GM18526 (cell line): ENCODE measurements around the gene MTCH2.
A peak's percentile ranks its signal among the peaks of the same experiment; 100 is the strongest.

ENCODE experiments used
- POLR2A ChIP-seq: IDR thresholded peaks from 3 replicates; pipeline ENCODE4 v1.6.1; 2011; ENCODE audit not compliant: insufficient read length; ENCODE audit errors: extremely low read depth

MTCH2 gene

DNA sequence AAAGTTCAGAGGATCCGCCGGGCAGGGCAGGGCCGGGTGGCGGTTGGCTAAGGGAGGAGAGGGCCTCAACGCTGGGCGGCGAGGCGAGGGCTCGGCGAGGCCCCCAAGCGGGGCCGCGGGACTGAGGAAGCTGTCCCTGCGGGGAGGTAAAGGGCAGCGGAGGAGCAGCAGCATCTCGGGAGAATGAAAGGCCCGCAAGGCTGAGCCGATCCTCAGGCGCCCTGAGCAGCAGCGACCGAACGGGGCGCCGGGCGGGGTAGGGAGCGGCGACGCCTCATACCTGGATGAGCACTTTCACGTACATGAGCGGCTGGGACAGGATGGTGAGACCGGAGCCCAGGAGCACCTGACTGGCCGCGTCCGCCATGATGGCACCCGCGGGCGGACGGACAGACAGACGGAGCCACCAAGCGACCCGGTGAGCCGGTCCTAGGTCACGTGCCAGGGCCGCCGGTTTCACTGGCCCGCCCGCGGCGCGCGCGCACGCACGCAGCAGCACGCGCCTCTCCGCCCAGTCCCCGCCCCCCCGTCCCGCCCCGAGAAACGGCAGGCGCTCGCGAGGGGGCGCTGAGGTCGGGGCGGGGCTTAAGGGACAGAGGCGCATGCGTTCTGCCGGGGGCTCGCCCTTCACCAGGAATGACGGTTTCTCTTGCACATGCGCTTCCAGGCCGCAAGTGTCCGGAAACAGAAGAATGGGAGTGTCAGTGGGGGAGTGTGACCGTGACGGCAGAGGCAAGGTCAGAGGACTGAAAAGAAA is at the start of gene MTCH2:
MTCH2 (minus strand) TSS at position 461 of the 757 bp plus-strand sequence; CDS start at position 367, 94 bp downstream.
- TF ChIP-seq POLR2A = peak; percentile 95

DNA sequence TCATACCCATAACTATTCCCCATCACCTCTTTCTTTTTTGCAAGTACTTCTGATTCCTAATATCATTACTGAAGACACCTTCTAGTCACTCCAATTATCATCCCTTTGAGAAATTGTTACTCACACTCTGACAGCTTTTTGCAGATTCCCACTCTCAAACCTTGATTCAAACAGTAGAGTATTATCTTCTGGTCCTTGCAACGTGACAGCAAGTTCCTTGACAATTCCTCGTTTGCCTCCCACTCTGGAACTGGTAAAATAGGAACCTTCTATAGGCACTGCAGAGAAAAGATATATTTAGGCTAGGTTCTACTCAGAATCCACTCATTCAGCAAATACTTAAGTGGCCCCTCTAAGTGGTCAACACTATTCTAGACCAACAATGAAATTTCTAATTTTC is 49.6 kb upstream of the MTCH2 start:
- no peak for TF ChIP-seq POLR2A

DNA sequence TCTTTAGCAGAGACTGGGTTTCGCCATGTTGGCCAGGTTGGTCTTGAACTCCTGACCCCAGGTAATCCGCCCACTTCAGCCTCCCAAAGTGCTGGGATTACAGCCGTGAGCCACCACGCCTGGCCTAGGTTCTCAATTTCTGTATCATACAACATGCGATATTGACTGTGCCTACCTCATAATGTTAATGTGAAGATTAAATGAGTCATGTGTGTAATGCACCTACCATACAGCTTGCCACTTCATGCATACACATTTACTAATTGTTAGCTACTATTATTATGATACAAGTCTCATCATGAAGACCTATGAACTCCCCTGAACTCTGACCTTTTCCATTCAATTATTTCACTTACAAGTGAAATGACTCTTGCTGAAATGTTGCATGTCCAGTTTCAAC is 47.1 kb upstream of the MTCH2 start:
- TF ChIP-seq POLR2A = no peak

DNA sequence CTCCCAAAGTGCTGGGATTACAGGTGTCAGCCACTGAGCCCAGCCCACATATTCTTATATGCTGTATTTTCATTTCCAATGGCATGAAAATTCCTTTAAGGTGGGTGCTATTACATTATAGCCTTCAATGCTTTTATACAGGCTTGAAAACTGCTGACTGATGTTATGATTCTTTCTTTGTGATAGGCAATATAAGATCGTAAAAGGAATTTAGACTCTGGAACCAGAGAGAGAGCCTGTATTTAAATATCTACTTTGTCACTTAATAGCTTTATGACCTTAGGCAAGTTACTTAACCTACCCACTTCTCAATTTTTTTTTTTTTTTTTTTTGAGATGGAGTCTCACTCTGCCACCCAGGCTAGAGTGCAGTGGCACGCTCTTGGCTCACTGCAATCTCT is 46.6 kb upstream of the MTCH2 start:
- TF ChIP-seq POLR2A = no peak

DNA sequence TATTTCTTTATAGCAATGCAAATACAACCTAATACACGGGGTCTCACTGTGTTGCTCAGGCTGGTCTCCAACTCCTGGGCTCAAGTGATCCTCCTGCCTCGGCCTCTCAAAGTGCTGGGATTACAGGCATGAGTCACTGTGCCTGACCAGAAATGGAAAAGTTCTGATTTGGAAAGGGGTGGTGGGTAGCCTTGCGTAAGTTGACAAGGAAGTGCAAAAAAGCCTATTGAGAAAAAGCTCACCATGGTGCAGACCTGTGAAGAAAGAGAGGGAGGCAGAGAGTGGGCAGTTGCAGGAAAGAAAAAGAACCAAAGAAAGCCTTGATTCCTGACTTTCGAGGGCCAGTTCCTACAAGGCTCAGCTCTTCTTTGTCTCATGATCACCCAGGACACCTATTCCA is 45.8 kb upstream of the MTCH2 start:
- TF ChIP-seq POLR2A = no peak

DNA sequence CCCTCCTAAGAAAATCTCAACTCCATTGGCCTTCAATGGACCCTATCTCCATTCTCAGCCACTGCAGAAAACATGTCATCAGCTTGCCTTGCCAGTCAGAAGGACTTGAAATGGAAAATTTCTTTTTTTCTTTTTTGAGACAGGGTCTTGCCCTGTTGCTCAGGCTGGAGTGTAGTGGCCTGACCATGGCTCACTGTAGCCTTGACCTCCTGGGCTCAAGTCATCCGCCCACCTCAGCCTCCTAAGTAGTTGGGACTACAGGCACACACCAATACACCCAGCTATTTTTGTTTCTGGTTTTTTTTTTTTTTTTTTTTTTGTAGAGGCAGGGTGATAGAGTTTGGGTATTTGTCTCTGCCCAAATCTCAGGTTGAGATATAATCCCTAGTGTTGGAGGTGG is 43.8 kb upstream of the MTCH2 start:
- TF ChIP-seq POLR2A = no peak

DNA sequence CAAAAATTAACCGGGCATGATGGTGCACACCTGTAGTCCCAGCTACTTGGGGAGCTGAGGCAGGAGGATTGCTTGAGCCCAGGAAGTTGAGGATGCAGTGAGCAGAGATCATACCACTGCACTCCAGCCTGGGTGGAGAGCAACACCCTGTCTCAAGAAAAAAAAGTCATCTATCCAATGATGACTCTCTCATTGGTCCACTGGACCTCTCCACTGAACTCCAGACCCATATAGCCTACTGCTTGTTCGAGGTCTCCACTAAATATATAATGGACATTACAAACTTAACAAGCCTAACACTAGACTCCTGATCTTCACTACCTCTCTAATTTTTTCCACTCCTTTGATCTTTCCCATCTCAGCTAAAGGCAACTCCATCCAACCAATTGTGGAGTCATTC is 33.5 kb upstream of the MTCH2 start:
- TF ChIP-seq POLR2A = no peak

DNA sequence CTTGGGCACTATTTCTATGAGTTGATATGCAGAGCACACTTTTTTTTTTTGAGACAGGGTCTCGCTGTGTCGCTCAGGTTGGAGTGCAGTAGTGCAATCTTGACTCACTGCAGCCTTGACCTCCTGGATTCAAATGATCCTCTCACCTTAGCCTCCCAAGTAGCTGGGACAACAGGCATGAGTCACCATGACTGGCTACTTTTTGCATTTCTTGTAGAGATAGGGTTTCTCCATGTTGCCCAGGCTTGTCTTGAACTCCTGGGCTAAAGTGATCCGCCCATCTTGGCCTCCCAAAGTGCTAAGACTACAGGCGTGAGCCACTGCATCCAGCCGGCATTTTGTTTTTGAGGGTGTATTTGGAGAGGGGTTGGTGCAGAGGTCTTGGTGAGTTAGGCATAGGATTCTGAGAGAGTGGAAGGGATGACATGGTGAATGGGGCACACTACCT is 29.9 kb upstream of the MTCH2 start:
- TF ChIP-seq POLR2A = no peak

DNA sequence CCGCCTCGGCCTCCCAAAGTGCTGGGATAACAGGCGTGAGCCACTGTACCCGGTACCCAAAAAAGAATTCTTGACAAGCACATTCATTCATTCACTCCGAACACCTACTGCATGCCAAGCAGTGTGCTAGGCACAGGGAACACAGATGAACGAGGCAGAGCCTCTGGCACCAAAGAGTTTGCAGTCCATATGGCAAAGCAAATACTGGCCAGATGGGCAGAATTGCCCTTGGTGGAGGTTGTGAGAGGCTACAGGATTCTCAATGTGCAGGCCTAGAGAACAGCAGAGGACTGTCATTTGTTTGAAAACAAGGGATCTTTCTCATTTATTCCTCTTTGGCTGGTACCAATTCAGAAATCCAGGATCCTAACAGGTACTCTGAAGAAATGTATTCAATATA is 27.5 kb upstream of the MTCH2 start:
- no peak for TF ChIP-seq POLR2A

DNA sequence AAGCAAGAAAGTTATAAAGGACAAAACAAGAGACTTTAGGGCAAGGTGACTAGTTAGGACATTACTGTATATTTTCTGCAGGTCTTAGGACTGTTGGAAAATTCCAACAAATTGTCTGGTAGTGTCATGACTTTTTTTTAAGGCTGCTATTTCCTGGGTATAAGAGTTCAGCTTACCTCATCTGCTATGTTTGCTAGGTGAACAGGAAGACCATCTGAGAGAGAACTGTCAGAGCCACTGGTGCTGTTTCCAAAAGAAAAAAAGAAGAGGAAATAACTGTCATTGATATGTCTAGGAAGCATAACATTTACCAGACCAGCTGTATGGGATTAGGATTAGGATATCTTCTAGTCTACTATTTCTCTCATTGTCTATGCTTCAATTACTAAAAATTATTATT is 26.3 kb upstream of the MTCH2 start:
- no peak for TF ChIP-seq POLR2A

DNA sequence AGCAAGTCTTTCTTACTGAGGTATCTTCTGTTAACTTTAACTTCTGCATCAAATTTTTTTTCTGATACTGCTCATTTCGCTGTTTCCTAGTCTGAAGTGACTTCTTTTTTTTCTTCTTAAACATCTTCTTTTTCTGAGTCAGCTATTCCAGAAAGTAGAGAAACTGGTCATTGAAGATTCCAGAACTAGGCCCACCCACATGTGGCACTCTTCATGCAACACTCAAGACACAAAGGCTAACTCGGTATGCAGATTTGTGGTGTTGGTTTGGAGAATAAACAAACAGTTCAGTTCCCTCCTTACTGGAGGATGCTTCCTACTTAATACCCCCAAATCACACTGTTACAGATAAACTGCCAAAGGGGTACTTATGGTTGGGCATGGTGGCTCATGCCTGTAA is 25.2 kb upstream of the MTCH2 start:
- no peak for TF ChIP-seq POLR2A

DNA sequence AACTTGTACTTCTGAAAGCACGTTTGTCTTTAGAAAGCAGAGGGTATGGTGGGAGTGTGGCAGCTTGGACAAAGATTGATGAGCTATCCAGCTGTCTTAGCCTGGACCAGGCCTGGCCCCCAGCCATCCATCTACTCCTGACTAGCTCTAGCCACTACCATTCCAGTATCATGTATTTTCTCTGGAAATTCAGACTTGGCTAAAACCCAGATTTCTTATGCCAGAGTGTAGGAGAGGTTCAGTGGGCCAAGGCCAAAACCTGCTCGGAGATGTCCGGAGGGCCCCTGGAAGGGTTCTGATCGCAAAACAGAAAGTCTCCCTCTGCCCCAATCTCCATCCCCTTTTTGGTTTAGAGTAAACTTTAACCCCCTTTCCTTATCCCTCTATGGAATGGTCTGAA is 24.8 kb upstream of the MTCH2 start:
- TF ChIP-seq POLR2A = no peak

DNA sequence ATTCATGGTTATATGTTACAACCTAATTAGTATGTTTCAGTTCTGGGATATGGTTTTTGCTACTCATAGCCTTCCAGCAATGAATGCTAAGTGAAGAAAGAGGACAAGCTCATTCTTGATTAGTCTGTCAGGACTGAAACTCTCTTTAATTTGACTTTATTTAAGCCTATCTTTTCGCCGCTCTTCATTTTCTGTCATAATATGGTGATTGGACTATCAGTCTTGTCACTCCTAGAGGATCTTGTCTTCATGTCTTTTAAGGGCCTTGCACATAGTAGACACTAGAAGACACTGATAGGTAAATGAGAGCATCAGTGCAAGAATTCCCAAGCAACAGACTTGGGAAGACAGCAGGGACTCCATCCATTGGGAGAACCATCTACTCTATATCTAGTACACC is 18.9 kb upstream of the MTCH2 start:
- no peak for TF ChIP-seq POLR2A

DNA sequence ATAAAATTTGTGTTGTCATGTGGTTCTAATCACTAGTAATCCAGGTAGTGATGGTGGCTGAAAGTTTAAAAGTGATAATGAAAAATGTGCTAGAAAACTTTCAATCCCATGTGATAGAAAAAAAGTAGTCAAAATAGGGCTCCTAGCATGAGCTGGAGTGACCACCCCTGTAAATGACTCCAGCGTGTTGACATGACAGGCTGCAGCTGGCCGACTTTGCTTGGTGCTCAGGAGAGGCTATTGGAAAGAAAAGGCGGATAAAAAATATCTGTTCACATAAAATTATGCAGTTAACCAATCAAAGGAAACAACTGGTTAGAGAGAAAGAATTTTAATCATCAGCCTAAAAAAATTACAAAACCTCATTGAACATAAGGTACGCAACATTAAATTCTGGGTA is 16.9 kb upstream of the MTCH2 start:
- TF ChIP-seq POLR2A = no peak

DNA sequence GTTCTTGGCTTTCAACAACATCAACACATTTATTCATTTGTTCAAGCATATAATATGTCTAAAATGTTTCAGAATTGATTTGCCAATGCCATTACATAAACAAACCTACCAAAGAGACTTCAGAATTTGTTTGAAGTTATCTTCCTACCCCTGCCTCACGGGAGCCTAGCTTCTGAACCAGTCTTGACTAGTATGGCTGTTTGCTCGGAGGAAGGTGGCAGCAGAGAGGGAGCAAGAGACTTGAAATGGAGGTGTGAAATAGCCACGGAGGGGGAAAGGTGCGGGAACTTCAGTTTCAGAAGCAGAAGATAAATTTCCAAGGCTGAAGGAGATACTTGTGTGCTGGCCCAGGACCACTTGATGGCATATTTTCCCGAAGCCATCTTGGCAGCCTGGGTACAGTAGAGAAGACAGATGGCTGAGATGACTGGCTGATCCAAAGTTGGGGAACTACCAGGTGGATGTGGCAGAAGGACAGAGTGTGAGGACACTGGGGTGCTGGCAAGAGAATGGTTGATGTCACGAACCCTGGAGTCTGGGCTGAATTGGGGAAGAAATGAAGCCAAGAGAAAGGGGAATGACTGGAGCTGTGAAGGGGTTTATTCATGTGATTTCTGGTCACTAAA is 14.0 kb upstream of the MTCH2 start:
- TF ChIP-seq POLR2A = no peak

DNA sequence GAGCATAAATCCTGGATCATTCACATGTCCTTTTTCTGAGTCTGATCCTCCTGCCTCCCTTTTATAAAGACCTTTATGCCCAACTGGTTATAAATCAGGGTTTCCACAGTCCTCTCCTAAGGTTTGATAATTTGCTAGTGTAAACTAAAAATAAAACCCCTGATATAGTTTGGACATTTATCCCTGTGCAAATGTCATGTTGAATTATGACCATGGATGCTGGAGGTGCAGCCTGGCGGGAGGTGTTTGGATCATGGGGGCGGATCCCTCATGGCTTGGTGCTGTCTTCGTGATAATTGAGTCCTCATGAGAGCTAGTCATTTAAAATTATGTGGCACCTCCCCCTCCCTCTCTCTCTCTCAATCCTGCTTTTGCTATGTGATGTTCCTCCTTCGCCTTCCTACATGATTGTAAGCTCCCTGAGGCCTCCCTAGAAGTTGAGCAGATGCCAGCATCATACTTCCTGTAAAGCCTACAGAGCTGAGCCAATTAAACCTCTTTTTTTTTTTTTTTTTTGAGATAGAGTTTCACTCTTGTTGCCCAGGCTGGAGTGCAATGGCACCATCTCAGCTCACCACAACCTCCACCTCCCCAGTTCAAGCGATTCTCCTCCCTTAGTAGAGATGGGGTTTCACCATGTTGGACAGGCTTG is 9.6 kb upstream of the MTCH2 start:
- TF ChIP-seq POLR2A = no peak
